Astrocyte of the spinal cord (primary cell): ENCODE measurements around the gene CYP27C1.
"Not testable (repeated sequence)": the region's sequence is repeated elsewhere in the genome, so short reads cannot be mapped to it uniquely, and the experiment has no call there.

ENCODE experiments used
- DNase-seq: peaks from one replicate; pipeline ENCODE4 v3.0.0; 2011; ENCODE audit warnings: low read depth, low spot score
- H3K4me3 ChIP-seq: 2 replicates; pipeline ENCODE4 v1.5.1; 2011; ENCODE audit warnings: low read depth, mild to moderate bottlenecking, low read length, moderate library complexity
- in situ Hi-C: cut with HindIII; loops from 2 replicates; pipeline ENCODE4 v1.10.0; 2017; ENCODE audit warnings: low sequenced_read_pairs
- TF ChIP-seq, protein P1 (sequence below): IDR thresholded peaks from 2 replicates; pipeline ENCODE4 v1.5.1; 2012; ENCODE audit warnings: low read depth, mild to moderate bottlenecking, low read length, inconsistent platforms

The CYP27C1 gene

DNA sequence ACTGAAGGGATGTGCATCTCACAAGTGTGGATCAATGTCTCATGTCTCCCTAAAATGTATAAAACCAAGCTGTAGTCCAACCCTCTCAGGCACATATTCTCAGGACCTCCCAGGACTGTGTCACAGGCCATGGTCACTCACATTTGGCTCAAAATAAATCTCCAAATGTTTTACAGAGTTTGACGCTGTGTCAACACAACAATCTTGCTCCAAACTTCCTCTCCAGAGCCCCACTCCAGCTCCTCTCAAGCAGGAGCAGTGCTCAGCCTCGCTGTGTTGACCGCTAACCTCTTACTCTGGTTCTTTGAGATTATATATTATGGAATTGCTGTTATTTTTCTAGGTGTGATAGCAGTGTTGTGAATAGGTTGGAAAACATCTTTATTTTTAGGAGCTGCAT is 56.2 kb downstream of the CYP27C1 start:
- in situ Hi-C loops, result no loop called here
- no peak overlapping the region for H3K4me3 ChIP-seq
- no peak for DNase-seq
- TF ChIP-seq, protein P1, sequence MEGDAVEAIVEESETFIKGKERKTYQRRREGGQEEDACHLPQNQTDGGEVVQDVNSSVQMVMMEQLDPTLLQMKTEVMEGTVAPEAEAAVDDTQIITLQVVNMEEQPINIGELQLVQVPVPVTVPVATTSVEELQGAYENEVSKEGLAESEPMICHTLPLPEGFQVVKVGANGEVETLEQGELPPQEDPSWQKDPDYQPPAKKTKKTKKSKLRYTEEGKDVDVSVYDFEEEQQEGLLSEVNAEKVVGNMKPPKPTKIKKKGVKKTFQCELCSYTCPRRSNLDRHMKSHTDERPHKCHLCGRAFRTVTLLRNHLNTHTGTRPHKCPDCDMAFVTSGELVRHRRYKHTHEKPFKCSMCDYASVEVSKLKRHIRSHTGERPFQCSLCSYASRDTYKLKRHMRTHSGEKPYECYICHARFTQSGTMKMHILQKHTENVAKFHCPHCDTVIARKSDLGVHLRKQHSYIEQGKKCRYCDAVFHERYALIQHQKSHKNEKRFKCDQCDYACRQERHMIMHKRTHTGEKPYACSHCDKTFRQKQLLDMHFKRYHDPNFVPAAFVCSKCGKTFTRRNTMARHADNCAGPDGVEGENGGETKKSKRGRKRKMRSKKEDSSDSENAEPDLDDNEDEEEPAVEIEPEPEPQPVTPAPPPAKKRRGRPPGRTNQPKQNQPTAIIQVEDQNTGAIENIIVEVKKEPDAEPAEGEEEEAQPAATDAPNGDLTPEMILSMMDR, result no peak

DNA sequence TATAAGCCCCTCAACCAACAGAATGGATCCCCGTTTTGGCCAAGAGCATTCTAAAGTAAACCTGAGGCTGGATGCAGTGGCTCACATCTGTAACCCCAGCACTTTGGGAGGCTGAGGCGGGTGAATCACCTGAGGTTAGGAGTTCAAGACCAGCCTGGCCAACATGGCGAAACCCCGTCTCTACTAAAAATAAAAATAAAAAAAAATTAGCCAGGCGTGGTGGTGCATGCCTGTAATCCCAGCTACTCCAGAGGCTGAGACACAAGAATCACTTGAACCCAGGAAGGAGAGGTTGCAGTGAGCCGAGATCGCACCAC is 57.1 kb downstream of the CYP27C1 start:
- DNase-seq, H3K4me3 ChIP-seq, in situ Hi-C loops: not testable (repeated sequence)

DNA sequence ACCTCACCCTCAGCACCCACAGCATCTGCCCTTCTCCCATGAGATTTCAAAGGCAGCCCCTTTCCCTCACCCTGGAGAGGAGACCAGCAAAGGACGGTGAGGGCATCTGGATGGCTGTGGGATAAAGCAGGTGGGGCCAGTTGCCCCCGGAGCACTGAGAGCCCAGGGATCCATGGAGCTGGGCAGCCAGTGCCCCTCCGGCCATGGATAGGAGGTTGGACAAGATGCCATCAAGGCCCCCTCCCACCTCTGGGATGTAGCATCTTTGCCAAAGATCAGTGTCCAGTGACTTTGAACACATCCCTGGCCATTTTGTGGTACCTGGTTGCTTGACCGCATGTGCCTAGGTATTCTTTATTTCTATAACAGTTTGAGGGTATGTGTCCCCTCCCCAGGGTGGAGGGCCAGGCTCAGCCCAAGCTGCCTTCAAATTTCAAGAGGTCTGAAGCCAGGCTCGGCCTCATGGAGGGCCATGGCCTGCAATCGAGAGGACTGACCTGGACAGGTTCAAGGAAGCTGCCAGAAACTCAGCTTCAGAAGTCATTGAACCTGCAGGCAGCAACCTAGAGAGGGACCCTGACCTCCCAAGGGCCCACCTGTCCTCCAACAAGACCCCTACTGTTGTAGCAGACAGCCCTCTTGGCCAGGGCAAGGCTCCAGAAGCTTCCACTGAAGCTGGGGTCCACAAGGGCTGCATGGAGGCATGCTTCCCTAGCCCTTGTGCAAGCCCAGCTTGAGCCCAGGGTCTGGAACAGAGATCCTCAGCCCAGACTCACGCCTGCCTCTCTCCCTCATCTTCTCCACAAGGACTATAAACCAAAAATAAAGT is 57.6 kb downstream of the CYP27C1 start:
- no peak for DNase-seq
- H3K4me3 ChIP-seq, result no peak overlapping the region
- in situ Hi-C loops, result no loop called here
- TF ChIP-seq, protein P1, result no peak

DNA sequence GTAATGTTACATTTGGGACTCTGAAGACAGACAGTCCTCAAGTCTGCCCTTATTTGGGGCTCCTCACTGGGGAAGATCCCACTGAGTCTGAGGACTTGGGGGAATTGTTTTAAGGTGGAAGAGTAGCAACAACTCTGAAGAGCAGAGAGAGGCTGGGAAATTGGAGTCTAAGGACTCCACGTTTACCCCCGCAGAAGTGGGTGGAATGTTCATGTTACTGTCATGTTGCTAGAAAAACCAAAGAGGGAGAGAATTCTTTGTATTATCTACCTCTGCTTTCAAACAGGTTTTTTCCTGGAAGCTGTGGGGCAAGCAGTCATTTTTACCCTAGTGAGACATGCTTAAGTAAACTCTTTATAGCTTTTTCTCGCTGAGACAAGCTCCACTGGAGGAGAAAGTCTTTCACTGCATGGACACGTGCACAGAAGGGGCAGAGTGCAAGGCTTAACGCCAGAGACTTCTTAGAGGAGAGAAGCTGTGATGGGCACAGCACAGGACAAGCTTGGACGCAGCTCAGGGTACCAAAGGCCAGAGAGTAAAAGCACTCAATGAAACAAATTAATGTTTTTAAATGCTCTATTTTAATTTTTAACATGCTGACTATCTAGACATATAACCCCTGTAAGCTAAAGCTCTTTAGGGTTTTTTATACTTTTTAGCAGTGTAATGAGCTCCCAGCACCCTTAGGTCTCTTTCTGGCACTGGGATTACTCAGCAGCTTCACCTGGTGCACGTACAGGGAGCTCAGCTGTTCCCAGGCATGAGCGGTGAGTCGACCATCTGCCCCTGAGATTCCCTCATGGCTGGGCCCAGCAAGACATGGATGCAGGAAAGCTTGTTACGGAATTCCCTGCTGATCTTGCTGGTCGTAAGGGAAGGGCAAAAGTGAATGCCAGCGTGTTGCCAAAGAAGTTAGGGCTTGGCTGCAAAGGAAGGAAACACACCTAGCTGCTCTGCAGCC is 58.6 kb downstream of the CYP27C1 start:
- no peak overlapping the region for H3K4me3 ChIP-seq
- TF ChIP-seq, protein P1, result no peak
- no peak for DNase-seq
- in situ Hi-C loops, result no loop called here

DNA sequence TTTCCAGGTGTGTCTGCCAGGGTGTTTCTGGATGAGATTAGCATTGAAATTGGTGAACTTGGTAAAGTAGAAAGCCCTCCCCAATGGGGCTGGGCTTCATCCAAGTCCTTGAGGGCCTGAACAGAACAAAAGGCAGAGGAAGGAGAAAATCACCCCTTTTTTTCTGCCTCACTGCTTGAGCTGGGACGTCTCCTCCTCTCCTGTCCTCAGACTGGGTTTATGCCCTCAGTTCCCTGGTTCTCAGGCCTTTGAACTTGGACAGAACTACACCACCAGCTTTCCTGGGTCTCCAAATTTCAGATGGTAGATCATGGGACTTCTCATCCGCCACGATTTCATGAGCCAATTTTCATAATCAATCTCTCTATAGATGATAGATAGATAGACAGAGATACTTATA is 59.4 kb downstream of the CYP27C1 start:
- DNase-seq, result no peak
- in situ Hi-C loops, result no loop called here
- TF ChIP-seq, protein P1, result no peak
- no peak overlapping the region for H3K4me3 ChIP-seq

DNA sequence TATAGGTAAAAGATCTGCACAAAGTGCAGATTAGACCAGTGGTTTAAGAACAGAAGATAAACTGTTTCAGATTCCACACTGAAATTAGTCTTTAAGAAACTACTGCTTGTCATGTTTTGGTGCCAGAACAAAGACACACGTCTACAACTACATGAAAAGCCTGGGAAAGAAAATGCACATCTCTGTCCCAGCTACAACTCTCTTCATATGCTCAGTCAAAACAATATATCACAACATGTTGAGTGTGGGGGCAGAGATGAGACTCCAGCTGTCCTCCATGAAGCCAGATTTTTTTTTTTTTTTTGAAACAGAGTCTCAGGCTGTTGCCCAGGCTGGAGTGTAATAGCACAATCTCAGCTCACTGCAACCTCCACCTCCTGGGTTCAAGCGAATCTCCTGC is 60.6 kb downstream of the CYP27C1 start:
- in situ Hi-C loops, result no loop called here
- TF ChIP-seq, protein P1, result no peak
- DNase-seq, result no peak
- no peak overlapping the region for H3K4me3 ChIP-seq
